HG03432 (cell line): ENCODE data around the gene PRKRA.
"Not testable (repeated sequence)": the region's sequence is repeated elsewhere in the genome, so short reads cannot be mapped to it uniquely, and the experiment has no call there.

Experiments used
- ATAC-seq: cut with Tn5 transposase; IDR thresholded peaks from one replicate; pipeline ENCODE4 v1.9.1; 2021; ENCODE audit warnings: mild to moderate bottlenecking, moderate library complexity; ENCODE audit not compliant: unreplicated experiment

Gene PRKRA

DNA sequence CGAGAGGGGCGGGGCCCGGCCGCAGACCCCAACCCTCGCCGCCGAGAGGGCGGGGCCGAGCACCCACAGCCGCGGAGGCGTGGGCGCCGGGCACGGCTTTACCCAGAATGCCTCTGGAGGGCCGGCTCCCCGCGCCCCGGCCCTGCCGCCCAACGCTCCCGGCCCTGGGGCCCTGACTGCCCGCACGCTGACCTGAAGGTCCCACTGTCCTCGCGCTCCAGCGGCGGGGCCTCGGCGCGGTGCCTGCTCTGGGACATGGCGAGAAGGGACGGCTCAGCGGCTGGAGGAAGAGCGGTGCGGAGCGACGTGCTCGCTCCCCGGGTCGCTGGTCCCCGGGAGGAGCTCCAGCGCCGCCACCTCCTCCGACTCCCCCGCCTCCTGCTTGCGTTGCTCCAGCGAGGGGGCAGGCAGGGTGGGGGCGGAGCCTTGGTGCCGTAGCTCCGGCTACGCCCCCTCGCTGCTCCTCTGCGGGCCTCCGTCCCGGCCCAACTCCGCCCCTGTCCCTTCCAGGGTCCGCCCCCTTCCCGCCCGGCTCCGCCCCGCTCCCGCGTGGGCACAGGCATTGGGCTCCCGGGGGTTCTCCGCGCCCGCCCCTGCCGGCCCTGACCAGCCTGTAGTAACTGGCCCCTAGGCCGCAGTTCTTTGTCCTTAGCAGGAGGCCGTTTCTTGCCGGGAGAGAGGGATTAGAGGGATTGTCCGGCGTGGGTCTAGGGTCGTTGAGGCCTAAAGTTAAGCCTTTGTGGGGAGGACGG, at the start of gene PRKRA, which contains the start of gene PJVK:
Gene PRKRA, minus strand, starts transcription at position 402 of the 752 bp plus-strand sequence. Its CDS starts 145 bp downstream, at position 257.
Gene PJVK, plus strand, starts transcription at position 605 of the 752 bp plus-strand sequence. CDS start 2,032 bp downstream, outside the sequence.
- peak; percentile 86 for ATAC-seq

DNA sequence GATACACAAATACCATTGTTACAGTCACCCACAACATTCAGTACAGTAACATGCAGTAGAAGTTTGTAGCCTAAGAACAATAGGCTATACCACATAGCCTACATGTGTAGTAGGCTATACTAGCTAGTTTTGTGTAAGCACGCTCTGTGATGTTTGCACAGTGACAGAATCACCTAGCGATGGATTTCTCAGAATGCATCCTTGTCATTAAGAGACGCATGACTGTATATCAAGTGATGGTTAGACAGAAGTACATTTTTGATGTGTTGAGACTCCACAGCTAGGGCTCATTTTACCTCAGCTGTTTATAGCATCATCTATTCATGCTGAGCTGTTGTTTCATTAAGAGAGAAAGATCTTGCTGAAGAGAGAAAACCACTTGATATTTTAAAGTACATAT, 48.7 kb upstream of the PRKRA start:
- no peak for ATAC-seq

DNA sequence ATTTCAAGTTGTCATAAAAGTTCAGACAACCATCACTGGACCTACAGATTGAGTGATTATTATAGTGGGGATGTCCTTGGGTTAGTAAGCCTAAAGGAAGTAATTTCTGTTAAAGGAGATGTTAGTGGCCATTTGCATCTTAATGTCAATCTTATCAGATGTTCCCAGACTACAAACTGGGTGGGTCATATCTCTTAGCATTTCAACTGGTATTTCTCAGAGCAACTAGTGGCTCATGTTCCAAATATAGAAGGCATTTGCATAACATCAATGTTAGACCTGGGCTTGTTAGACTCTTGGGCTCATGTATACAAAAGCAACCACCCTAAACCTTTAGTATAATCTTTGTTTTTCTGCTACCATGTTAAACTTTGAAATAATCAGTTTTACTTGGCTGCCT, 47.2 kb upstream of the PRKRA start:
- ATAC-seq: peak; percentile 71

DNA sequence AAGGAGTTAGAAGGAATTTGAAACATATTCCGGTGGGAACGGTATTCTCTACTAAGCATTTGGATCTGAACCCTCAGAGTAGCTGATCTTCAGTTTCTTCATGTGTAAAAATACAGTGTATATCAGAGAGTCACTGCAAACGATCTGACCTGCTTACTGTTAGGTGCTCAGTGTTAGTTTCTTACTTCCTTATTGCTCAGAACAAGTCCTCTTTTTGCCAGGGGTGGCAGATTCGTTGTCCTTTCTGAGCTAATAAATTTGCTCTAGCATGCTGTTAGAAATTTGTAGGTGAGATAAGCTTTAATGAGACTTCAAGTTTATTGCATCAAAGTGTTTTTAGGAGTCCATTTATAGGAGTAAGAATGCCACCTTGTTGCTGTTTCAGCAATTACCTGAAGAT, 45.1 kb upstream of the PRKRA start:
- ATAC-seq: no peak

DNA sequence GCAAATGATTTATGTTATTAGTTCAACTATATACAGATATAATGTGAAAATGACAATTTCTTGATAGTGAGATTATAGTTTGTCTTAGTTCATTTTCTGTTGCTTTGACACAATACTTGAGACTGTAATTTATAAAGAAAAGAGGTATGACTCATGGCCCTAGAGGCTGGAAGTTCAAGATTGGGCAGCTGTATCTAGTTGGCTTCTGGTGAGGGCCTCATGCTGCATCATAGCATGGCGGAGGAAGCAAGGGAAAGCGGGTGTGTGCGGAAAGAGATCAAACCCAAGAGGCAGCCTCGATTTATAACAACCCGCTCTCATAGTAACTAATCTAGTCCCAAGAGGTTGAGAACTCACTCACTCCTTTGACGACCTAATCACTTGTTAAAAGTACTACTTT, 40.6 kb upstream of the PRKRA start:
- no peak for ATAC-seq

DNA sequence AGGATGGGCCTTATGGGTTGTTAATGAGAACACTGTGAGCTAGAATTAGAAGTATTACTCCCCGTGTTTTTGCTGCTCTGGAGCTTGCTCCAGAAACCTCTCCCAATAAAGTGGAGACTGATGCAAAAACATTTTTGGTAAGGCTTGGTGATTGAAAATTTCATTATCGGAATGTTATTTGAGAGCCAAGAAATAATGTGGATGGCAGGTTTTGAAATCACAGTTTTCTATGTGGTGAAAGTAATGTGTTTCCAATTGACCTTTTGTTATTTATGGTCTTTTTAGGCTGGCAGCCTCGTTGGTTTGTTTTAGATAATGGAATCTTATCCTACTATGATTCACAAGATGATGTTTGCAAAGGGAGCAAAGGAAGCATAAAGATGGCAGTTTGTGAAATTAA, 34.4 kb upstream of the PRKRA start:
- ATAC-seq: no peak

DNA sequence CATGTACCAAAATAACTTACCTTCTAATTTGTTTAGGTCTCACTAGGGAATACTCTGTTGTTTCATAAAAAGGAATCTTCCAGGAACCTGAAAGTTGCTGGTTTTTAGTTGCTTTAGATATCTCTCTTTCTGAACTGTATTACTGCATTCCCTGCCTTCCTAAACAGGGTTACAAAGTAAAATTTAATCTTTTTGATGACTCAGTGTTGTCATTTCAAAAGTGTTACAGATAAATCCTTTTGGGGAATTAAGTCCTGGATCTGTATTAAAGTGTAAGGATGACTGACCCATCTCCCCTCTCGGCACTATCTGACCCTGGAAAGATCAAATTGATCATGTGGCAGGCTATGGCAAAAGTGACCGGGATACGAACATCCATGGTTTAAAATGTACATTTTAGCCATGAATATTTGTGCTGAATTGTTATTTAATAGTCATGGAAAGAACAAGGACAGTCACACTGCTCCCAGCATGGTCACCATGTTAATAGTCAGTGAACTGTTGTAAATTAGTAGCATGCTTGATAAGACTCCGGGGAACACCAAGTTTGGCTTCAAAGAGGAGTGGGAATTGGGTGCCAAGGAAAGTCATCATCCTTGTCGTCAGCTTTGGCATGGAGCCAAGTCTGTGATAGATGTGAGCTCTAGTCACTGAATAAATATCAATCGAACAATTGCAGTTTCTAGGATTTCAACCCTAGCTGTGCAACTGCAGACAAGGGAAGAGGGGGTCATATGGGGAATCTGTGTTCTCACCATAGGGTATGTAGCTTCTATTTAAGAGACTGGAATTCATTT, 33.5 kb upstream of the PRKRA start:
- no peak for ATAC-seq

DNA sequence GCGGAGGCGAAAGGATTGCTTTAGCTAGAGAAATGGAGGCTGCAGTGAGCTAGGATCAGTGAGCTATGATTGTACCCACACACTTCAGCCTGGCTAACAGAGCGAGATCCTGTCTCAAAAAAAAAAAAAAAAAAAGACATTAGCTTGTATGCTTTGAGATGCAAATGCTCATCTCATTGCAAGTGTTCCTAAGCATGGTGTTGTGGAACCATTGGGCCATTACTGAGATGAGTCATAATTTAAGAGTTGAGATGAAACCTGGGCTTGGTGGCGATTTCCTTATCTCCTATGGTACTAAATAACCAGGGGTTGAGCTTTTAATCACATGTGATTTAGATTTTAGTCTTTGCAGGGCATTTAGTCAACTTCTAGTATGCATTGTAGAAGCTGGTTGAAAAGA, 31.5 kb upstream of the PRKRA start:
- peak; percentile 34 for ATAC-seq

DNA sequence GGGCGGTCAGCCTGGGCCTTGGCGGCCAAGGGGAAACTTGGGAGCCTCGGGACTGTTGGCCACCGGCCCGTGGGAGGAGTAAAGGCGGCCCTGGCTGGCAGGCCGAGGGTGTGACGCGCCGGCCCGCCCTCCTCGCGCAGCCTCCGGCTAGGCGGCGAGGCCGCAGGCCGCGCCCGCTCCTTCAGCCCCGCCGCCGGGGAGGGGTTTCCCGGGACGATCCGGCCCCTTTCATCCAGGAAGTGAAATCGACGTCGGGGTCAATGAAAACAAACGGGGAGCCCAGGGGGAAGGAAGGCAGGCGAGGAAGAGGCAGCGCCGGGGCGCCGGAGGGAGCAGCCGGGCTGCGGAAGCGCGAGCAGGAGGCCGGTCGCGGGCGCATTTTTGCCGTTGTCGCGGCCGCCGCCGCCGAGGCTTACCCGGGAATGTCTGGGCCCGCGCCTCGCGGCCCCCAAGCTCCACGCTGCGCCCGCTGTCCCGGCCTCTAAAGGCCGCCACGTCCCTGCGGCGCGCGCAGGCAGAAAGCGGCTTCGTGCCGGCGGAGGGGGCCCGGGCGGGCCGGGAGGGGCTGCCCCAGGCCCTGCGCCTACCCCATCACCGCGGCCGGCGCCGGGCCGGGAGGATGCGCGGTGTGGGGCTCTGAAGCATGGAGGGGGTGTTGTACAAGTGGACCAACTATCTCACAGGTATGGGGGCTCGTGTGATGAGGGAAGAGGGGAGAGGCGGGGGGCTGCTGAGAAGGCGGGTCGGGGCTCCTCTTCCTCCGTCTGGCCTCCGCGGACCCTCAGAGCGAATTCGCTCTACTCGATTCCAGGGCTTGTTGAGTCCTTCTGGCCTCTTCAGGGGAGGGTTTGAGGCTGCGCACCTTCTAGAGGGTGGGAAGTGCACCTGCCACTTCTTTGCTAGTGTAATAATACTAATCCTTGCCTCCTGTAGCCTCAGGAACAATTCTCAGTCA, 29.5 kb upstream of the PRKRA start, which contains the start of gene PLEKHA3:
Gene PLEKHA3, plus strand, starts transcription at position 231 of the 955 bp plus-strand sequence. Its CDS starts 413 bp downstream, at position 644.
- ATAC-seq: peak; percentile 77

DNA sequence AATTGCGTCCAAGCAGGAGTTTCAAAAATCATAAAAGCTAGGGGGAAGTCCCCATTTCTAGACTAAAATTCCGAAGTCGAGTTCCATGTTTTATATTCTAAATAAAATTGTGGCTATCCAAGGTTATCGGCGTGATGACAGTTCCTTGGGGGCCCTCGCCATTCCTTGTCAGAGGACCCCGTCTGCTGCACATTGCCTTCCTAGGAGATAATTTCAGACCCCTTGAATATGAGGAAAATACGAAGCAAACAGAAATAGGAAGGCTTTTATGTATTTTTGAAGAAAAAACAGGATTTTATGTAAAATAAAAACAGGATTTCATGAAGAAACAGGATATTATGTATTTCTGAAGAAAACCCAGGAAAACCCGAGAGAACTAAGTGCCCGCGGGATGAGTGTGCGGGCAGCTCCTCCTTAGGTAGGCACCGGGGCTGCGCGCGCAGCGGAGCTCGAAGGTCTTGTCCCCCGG, 28.8 kb upstream of the PRKRA start:
- ATAC-seq: no peak

DNA sequence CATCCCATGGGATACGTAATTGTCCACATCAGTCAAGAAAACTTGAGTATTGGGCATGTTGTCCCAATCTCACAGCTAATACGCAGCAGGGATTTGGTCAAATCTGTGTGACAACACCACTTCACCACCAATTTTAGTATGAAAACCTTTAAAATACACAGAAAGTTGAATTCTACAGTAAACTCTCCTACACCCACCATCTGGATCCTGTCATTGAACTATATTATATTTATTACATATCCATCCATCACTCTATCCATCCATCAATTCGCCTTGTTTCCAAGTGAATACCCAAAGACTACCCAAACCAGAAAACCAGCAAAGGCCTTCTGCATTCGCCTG, 28.3 kb upstream of the PRKRA start:
- no peak for ATAC-seq

DNA sequence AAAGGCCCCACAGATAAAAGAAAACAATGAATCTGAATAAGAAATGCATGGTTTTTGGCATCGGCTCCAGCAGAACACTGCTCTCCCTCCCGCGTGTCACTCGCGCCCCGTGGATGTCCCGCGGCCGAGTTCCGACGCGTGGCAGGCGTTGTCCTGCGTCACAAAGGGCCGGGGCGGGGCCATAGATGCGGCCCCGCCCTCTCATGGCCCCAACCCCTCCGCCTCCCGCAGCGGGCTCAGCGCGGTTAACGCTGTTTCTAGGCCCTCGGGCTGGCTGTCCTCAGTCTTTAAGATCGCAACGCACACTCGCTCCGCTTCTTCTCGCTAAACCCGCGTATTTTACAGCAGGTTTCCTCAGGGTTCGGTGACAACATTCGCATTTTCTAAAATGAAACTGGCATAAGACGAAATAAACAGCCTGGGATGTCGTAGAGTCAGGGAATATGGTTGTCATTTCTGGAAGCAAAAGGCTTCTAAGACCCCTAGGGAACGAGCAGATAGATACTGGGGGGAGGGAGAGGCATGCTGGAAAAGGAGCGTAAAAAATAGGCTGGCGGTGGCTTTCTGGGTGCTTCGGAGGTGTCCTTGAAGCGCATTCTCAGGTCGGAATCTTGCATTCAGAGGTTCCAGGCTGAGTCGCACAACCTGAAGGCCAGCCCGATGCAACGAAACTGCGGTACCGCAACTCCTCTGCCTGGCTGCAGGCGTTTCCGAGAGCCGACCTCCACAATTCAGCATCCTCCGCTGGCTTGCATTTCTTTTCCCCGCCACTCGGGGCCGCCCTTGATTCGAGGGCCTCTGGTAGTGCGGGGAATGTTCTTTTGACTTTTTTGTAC, 27.7 kb upstream of the PRKRA start, which contains the start of gene FKBP7:
Gene FKBP7, minus strand, starts transcription at position 162 of the 836 bp plus-strand sequence. Its CDS starts 101 bp downstream, at position 61.
- ATAC-seq: peak; percentile 49

DNA sequence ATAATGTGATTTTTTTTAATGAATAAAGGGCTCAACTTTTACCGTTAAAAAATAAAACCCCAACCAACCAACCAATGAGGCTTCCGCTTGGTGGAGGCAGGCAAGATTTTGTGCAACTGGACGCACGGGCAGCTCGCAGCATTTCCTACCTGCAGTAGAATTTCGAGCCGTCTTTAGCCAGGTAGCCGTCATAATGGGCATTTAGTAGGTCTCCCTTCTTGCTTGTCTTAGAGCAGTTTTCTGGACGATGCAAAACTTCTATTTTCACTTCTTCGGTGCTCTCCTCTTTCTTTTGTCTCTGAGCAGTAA, 27.1 kb upstream of the PRKRA start:
- ATAC-seq: no peak

DNA sequence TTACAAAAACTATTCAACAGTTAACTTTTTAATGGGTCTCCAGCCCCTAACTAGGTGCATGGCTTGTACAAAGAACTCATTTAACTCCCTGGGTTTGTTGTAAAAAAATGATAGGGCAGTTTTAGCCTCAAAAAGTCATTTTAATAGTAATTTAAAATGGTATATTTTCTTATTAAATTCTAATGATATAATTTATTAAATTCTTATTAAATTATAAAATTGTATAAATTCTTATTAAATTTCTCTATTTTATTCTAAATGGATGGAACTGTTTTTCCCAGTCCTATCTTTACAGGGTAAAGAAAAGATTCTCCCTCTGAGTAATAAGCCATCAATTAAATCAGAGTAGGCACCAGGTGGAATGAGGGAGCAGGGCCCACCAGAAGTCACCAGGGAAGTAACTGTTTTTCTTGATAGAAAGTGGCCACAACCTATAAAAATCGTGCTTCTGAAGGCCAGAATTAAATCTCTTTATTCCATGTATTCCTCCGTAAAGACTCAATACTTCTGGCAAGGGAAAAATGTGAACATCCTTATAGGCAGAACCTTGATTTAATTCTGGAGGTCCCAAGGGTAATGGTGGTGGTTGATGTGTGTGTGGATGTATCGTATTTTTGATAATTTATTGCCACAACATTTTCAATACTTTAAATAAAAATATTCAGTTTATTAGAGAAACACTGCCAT, 26.6 kb upstream of the PRKRA start:
- no peak for ATAC-seq

DNA sequence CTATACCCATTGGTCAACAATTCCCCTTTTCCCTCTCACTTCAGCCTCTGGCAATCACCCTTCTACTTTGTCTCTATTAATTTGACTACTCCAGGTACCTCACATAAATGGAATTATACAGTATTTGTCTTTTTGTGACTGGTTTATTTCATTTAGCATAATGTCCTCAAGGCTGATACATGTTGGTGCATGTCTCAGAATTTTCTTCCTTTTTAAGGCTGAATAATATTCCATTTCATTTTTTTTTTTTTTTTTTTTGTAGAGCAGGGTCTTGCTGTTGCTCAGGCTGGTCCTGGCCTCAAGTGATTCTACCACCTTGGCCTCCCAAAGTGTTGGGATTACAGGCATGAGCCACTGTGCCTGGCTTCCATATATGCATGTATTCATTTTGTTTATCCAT, 25.5 kb upstream of the PRKRA start:
- ATAC-seq: no peak

DNA sequence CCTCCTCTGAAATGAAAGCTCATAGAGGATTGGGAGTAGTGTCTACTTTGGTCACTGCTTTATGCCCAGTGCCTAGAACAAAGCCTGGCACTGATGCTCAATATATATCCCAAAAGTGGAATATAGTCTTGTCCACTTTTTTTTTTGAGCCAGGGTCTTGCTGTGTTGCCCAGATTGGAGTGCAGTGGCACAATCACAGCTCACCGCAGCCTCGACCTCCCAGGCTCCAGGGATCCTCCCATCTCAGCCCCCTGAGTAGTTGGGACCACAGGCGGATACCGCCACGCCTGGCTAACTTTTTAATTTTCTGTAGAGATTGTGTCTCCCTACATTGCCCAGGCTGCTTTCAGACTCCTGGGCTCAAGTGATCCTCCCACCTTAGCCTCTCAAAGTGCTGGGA, 23.6 kb upstream of the PRKRA start:
- ATAC-seq: no peak

DNA sequence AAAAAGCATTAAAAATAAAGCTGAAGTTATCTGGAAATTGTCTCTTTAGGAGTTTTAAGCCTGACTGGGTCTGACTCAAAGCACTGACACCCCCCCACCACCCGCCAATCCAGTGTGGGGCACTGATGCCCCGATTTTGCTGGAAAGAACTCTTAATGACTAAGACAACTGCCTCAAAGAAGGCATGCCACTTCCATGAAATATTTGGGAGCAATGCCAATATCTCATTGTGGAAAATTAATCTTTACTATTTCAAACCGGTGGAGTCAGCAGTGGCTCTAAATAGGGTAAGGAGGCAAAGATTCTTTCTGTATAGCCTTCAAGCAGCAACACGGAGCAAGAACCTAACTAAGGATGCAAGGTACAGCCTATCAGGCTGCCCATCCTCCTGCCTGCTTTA, 23.0 kb upstream of the PRKRA start:
- no peak for ATAC-seq

DNA sequence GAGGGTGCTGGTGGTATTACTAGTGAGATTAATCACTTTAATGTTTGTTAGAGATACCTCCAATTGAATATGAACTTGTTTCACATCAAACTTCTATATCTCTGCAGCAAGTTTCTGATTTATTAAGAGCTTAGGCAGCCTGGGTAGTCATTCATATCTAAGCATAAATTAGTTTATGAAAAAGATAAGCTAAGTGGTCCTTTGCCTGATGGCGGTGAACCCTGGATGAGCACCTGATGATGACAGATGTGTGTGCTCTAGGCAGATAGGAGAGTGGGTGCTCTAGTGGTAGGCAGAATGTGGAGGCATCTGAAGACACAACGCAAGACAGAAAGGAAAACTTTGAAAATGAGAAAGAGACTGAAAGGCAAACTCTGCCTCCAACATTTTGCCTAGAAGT, 22.4 kb upstream of the PRKRA start:
- ATAC-seq: no peak

DNA sequence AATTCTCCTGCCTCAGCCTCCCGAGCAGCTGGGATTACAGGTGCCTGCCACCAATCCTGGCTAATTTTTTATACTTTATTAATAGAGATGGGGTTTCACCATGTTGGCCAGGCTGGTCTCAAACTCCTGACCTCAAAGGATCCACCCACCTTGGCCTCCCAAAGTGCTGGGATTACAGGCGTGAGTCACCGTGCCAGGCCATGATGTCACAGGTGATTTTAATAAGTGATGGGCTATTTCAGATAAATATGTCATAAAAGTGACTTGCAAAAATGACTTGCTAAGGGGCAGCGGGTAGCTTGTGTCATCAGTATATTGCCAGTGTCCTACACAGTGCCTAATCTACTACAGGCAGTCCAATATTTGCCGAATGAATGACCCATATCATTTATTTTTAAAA, 20.3 kb upstream of the PRKRA start:
- ATAC-seq: not testable (repeated sequence)
